PC-3 (cell line): Measurements from ENCODE around the gene KIF13A. TPM values are rescaled to one million over a fixed set of nuclear protein-coding genes. Genes with fewer than 3 reads are reported as not detected.

Experiments used
- ATAC-seq: fragments of 200-7000 bp; cut with Tn5 transposase; 2 replicates; pipeline ENCODE4 v1.9.1; 2020; ENCODE audit warnings: mild to moderate bottlenecking, moderate library complexity
- BruUV-seq: library from RNA; stranded (reverse); fragments of 400-500 nt; replicated peaks from 2 replicates; lab custom pipeline; 2021; lab: Mats Ljungman, UMichigan
- CTCF ChIA-PET: fragments of 300-600 bp; sonication (Branson Sonifier 250); formaldehyde crosslinking; loops from one replicate; lab custom pipeline; 2022; ENCODE audit warnings: antibody characterized with exemption; lab: Charles Lee
- POLR2A ChIA-PET: fragments of 300-600 bp; sonication (Branson Sonifier 250); formaldehyde crosslinking; loops from one replicate; lab custom pipeline; 2022; ENCODE audit warnings: antibody characterized with exemption; ENCODE audit not compliant: unreplicated experiment; lab: Charles Lee
- DNase-seq: peaks from one replicate; pipeline ENCODE4 v3.0.0-alpha.2; 2015
- H2AFZ ChIP-seq: fragments of 300-600 bp; sonication (generic); 2 replicates; pipeline ENCODE4 v1.6.0; 2016; ENCODE audit warnings: antibody characterized with exemption, low read length
- H3F3A ChIP-seq: fragments of 300-600 bp; sonication (generic); one replicate; pipeline ENCODE4 v1.6.0; 2017; ENCODE audit warnings: antibody characterized with exemption, low read length, control low read depth, mild to moderate bottlenecking; ENCODE audit not compliant: unreplicated experiment
- H3K27ac ChIP-seq: fragments of 300-600 bp; sonication (generic); 2 replicates; pipeline ENCODE4 v1.5.1; 2016; ENCODE audit warnings: mild to moderate bottlenecking, low read length
- H3K27me3 ChIP-seq: fragments of 300-600 bp; sonication (generic); 2 replicates; pipeline ENCODE4 v1.6.1; 2016; ENCODE audit warnings: low read length, mixed read lengths
- H3K36me3 ChIP-seq: fragments of 300-600 bp; sonication (generic); 2 replicates; pipeline ENCODE4 v1.6.1; 2016; ENCODE audit warnings: low read depth, mixed run types, low read length, mixed read lengths
- H3K4me1 ChIP-seq: fragments of 300-600 bp; sonication (generic); 2 replicates; pipeline ENCODE4 v1.5.1; 2016; ENCODE audit warnings: low read length; ENCODE audit not compliant: insufficient read depth
- H3K4me2 ChIP-seq: fragments of 300-600 bp; sonication (generic); 2 replicates; pipeline ENCODE4 v1.6.0; 2016; ENCODE audit warnings: low read length
- H3K4me3 ChIP-seq: fragments of 300-600 bp; sonication (generic); 2 replicates; pipeline ENCODE4 v1.5.1; 2016; ENCODE audit warnings: mild to moderate bottlenecking, low read length, mixed read lengths
- H3K79me2 ChIP-seq: fragments of 300-600 bp; sonication (generic); 2 replicates; pipeline ENCODE4 v1.6.1; 2017; ENCODE audit warnings: low read length, mixed read lengths
- H3K9ac ChIP-seq: fragments of 300-600 bp; sonication (generic); 2 replicates; pipeline ENCODE4 v1.6.0; 2016; ENCODE audit warnings: mild to moderate bottlenecking, low read length
- H3K9me2 ChIP-seq: fragments of 300-600 bp; sonication (generic); replicated peaks from 2 replicates; pipeline ENCODE4 v1.6.1; 2016; ENCODE audit warnings: mixed run types, low read length, mixed read lengths
- H3K9me3 ChIP-seq: fragments of 300-600 bp; sonication (generic); 2 replicates; pipeline ENCODE4 v1.6.1; 2016; ENCODE audit warnings: low read length, mixed read lengths
- H4K20me1 ChIP-seq: fragments of 300-600 bp; sonication (generic); 2 replicates; pipeline ENCODE4 v1.6.1; 2016; ENCODE audit warnings: low read length, mixed read lengths
- CTCF ChIP-seq: fragments of 300-600 bp; sonication (generic); conservative IDR thresholded peaks from 2 replicates; pipeline ENCODE4 v1.5.1; 2017; ENCODE audit warnings: antibody characterized with exemption, low read depth, mild to moderate bottlenecking, low read length
- EZH2 ChIP-seq: fragments of 300-600 bp; sonication (generic); IDR thresholded peaks from one replicate; pipeline ENCODE4 v1.6.1; 2017; ENCODE audit warnings: antibody characterized with exemption, mild to moderate bottlenecking, low read length; ENCODE audit not compliant: unreplicated experiment
- EZH2phosphoT487 ChIP-seq: fragments of 300-600 bp; sonication (generic); IDR thresholded peaks from 2 replicates; pipeline ENCODE4 v1.6.1; 2018; ENCODE audit warnings: mild to moderate bottlenecking, antibody characterized with exemption, low read length, borderline replicate concordance
- intact Hi-C: fragments of 100-400 bp; cut with micrococcal nuclease; formaldehyde crosslinking; loops from 2 replicates; pipeline ENCODE4 v1.9.0; 2023
- total RNA-seq: library from RNA; depleted of rRNA; stranded (reverse); fragments of >200 nt; gene quantifications from 2 replicates; pipeline ENCODE4 v1.2.3, GENCODE V29; 2014

The KIF13A gene
- total RNA-seq, 1 experiment from 2014 or later, result 21.3 TPM

- Histone ChIP-seq H3K4me3 (no peak overlapping the region), H3K9ac (no peak overlapping the region), H3K27me3 (no peaks in the 10 kb centered on the region), H3K4me2 (no peak overlapping the region), H3K4me1 (peaks cover 19% of the 10 kb centered on the region), H3K36me3 (no peaks in the 10 kb centered on the region), H3K9me2 (no peaks in the 10 kb centered on the region), H3K79me2 (no peaks in the 10 kb centered on the region), H3K27ac (no peak overlapping the region), H3F3A (no peaks in the 10 kb centered on the region), H2AFZ (no peak overlapping the region), H4K20me1 (no peaks in the 10 kb centered on the region), H3K9me3 (no peaks in the 10 kb centered on the region)
- TF ChIP-seq EZH2phosphoT487 (no peak), CTCF (no peak), EZH2 (no peak)
- BruUV-seq, result no TSS peak
- intact Hi-C loops, result no loop called here
- ChIA-PET CTCF (no interaction called here), POLR2A (no interaction called here)
- DNase-seq, result no peak
- no peak for ATAC-seq
Observed at GRCh38 chr6:17883665-17884497, 103.6 kb downstream of the KIF13A start.

- no TSS peak for BruUV-seq
- no peak overlapping the region for H3K4me2 ChIP-seq
- no peaks in the 10 kb centered on the region for H3K9me3 ChIP-seq
- no peak overlapping the region for H3K4me3 ChIP-seq
- TF ChIP-seq EZH2, result no peak
- TF ChIP-seq CTCF, result no peak
- no peak for TF ChIP-seq EZH2phosphoT487
- peaks cover 35% of the 10 kb centered on the region for H3K4me1 ChIP-seq
- ChIA-PET CTCF (no interaction called here), POLR2A (no interaction called here)
- peaks cover 5% of the 10 kb centered on the region for H3F3A ChIP-seq
- no peak overlapping the region for H3K9ac ChIP-seq
- no peaks in the 10 kb centered on the region for H3K9me2 ChIP-seq
- DNase-seq, result no peak
- intact Hi-C loops, result no loop called here
- no peaks in the 10 kb centered on the region for H3K27me3 ChIP-seq
- H4K20me1 ChIP-seq, result no peaks in the 10 kb centered on the region
- no peak overlapping the region for H2AFZ ChIP-seq
- no peaks in the 10 kb centered on the region for H3K79me2 ChIP-seq
- ATAC-seq, result no peak
- H3K27ac ChIP-seq, result no peak overlapping the region
- H3K36me3 ChIP-seq, result no peaks in the 10 kb centered on the region
Observed at GRCh38 chr6:17881085-17881858, 106.2 kb downstream of the KIF13A start.
